ENCODE results near the gene TRIM33.

GRCh38 chr1:114441332-114441731 lies 69.7 kb downstream of the TRIM33 start:
- TF ChIP-seq JUNB (IDR thresholded peaks at IDR 0.05; ENCODE audit: unreplicated experiment) (no peak), ZNF331 (CRISPR knock-in tag; IDR thresholded peaks at IDR 0.05; ENCODE audit: low read depth) (no peak), CTCF (conservative IDR thresholded peaks at IDR 0.05; ENCODE audit: low read depth in 2 of 2) (no peak), POLR2AphosphoS5 (IDR thresholded peaks at IDR 0.05; ENCODE audit: low read depth) (no peak), EZH2 (IDR thresholded peaks at IDR 0.05; ENCODE audit: low read depth, unreplicated experiment) (no peak), EZH2phosphoT487 (IDR thresholded peaks at IDR 0.05; ENCODE audit: unreplicated experiment) (no peak), CREB1 (CRISPR knock-in tag; IDR thresholded peaks at IDR 0.05; ENCODE audit: low read depth) (no peak)

All from GM23338 (cell line).